ENCODE data around the gene PRKAA2.

The PRKAA2 gene

GRCh38 chr1:56707379-56707778, 62.3 kb downstream of the PRKAA2 start:
- no peak overlapping the region for H3K4me3 ChIP-seq (ENCODE audit: low read length)
- no peak for DNase-seq (ENCODE audit: low read depth, low spot score)

GRCh38 chr1:56709269-56709880, 64.3 kb downstream of the PRKAA2 start:
- no peak overlapping the region for H3K4me3 ChIP-seq (ENCODE audit: low read length)
- DNase-seq (ENCODE audit: low read depth, low spot score) = peak; percentile 40

DNA sequence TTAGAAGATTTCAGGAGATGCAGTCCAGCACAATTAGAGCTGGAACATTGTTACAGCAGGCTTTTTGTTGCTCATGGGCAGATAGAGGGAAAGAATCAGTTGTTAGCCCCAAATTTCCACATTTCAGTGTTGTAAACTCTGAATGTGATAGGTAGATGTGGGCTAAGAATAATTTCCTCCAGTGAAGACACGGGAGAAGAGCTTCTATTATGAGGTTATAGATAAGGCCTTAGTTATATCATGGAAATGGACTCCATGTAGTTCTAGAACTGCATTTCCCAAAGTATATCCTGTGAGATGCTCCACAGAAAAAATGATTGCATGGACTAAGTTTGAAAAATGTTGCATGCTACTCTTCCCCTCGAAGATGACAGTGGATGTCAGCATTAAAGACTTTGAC, 64.9 kb downstream of the PRKAA2 start:
- DNase-seq (ENCODE audit: low read depth, low spot score) = no peak
- no peak overlapping the region for H3K4me3 ChIP-seq (ENCODE audit: low read length)

DNA sequence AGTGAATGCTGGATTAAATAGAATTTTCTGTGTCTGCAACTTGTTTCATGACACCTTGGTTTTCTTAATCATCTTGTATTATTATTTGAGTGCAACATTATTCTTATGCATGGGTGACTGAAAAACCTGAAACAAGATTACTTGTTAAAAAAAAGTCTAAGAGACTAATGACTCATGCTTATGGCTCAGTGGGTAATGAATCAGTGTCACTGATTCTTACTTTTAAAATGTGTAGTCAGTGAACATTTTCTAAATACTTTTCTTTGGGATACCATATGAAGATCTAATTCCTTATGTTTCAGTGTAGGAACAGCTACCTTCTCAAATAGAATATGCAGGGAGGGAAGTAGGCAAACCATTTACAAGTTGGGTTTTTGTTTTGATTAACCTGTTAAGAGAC, 65.5 kb downstream of the PRKAA2 start:
- no peak for DNase-seq (ENCODE audit: low read depth, low spot score)
- H3K4me3 ChIP-seq (ENCODE audit: low read length) = no peak overlapping the region

DNA sequence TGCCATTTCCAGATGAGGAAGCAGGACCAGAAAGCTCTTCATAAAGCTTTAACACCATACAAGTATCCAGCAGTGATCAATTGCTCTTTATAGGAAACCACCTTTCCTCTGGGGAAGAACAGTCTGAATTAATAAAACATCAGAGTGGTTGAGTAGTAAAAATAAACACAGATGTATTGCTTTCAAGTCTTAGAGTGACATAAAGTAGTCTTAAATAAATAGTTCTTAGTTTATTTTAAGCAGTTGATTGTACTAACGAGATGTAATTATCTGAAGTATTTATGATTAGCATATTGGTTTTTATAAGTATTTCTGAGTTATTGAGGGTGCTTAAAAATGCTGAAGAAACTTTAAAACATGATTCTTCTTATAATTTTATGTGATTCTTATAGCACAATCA, 67.0 kb downstream of the PRKAA2 start:
- H3K4me3 ChIP-seq (ENCODE audit: low read length) = no peak overlapping the region
- no peak for DNase-seq (ENCODE audit: low read depth, low spot score)

DNA sequence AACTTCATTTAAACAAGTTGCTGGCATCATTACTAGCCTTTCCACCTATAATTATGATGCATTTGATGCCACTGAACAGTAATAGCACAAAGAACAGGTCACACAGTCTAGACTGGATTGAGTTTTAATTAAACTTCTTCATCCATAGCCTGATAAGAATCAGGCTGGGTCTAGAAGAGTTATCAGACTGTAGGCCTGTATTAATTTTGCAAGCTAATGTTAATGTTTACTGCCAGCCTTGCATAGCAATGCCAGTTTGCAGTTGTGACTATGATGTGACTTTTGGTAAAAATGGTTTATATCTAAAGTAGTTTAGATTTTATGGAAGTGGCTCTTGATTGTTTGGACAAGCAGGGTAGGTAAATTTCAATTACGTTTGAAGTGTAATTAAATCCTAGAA, 68.0 kb downstream of the PRKAA2 start:
- no peak for DNase-seq (ENCODE audit: low read depth, low spot score)

GRCh38 chr1:56715156-56715555, 70.0 kb downstream of the PRKAA2 start:
- DNase-seq (ENCODE audit: low read depth, low spot score) = no peak
- H3K4me3 ChIP-seq (ENCODE audit: low read length) = no peak overlapping the region

More for the DNA sequence above, 68.0 kb downstream of the PRKAA2 start:
- H3K4me3 ChIP-seq (ENCODE audit: low read length) = no peak overlapping the region

- H3K4me3 ChIP-seq (ENCODE audit: low read length) = no peak overlapping the region
- DNase-seq (ENCODE audit: low read depth, low spot score) = no peak
These were observed 74.1 kb downstream of the PRKAA2 start for GRCh38 chr1:56719171-56719570.

DNA sequence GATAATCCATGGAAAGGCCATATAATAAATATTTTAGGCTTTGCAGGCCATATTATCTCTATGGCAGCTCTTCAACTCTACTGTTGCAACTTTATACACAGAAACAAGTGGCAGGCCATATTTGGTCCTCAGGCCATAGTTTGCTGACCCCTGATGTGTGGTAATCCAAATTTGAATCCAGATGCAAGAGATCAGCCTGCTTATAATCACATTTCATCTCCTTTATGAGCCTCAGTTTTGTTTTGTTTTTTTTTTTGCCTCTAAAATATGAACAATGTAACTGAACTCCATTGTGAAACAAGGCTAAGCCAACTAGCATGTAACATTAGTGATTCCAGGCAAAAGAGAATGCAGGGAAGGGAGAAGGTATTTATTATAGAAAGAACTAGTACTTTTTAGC, 81.6 kb downstream of the PRKAA2 start:
- no peak overlapping the region for H3K4me3 ChIP-seq (ENCODE audit: low read length)
- DNase-seq (ENCODE audit: low read depth, low spot score) = no peak

- no peak for DNase-seq (ENCODE audit: low read depth, low spot score)
- no peak overlapping the region for H3K4me3 ChIP-seq (ENCODE audit: low read length)
These were observed 83.8 kb downstream of the PRKAA2 start for GRCh38 chr1:56728964-56729363.

GRCh38 chr1:56745231-56745630, 100.1 kb downstream of the PRKAA2 start:
- no peak overlapping the region for H3K4me3 ChIP-seq (ENCODE audit: low read length)
- DNase-seq (ENCODE audit: low read depth, low spot score) = no peak

GRCh38 chr1:56754708-56755479, 109.8 kb downstream of the PRKAA2 start:
- no peak overlapping the region for H3K4me3 ChIP-seq (ENCODE audit: low read length)
- no peak for DNase-seq (ENCODE audit: low read depth, low spot score)

DNA sequence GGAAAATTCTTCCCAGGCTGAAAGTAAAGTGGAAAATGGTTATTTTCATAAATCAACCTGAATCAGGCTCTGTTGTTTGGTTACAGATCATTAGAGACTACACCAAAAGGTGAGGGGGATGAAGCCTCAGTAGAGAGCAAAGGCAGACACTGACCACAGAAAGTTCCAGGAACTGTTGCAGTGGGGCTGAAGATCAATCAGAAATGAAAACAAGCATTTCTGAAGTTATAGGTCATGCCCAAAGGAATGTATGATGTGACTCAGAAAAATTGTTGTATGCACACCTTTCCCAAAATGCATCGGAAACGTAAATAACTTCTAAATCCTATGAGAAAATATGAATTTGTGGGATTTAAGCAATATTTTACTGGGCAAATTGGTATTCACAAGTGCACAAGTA, 110.8 kb downstream of the PRKAA2 start:
- H3K4me3 ChIP-seq (ENCODE audit: low read length) = no peak overlapping the region
- DNase-seq (ENCODE audit: low read depth, low spot score) = no peak

GRCh38 chr1:56758135-56758534, 113.0 kb downstream of the PRKAA2 start:
- no peak overlapping the region for H3K4me3 ChIP-seq (ENCODE audit: low read length)
- no peak for DNase-seq (ENCODE audit: low read depth, low spot score)

- no peak for DNase-seq (ENCODE audit: low read depth, low spot score)
- no peak overlapping the region for H3K4me3 ChIP-seq (ENCODE audit: low read length)
These were observed 113.7 kb downstream of the PRKAA2 start for GRCh38 chr1:56758794-56759193.

Measured in Jurkat, Clone E6-1 (cell line).